H1 (cell line): Measurements from ENCODE around the gene TMBIM4. TPM values are rescaled to one million over a fixed set of nuclear protein-coding genes. Genes with fewer than 3 reads are reported as not detected.

ENCODE experiments used
- CTCF ChIA-PET: fragments of 300-600 bp; sonication (Branson Sonifier 250); formaldehyde crosslinking; loops from one replicate; lab custom pipeline; 2021; ENCODE audit not compliant: partially characterized antibody; lab: Charles Lee
- POLR2A ChIA-PET: fragments of 300-600 bp; sonication (Branson Sonifier 250); formaldehyde crosslinking; loops from one replicate; lab custom pipeline; 2021; ENCODE audit warnings: inconsistent platforms; ENCODE audit not compliant: partially characterized antibody; lab: Charles Lee
- DNase-seq, 2 experiments: peaks; one replicate each; pipeline versions ENCODE4 v3.0.0 to v3.0.0-alpha.2; 2010 to 2022; ENCODE audit warnings: low spot score in 2 of 2, low read depth in 1 of 2, mixed read lengths in 1 of 2
- FAIRE-seq: peaks from 2 replicates; lab custom pipeline; 2011; peaks lifted over from hg19 to GRCh38; lab: Jason Lieb, UNC
- H2AFZ ChIP-seq: 2 replicates; pipeline ENCODE4 v1.8.1; 2012; ENCODE audit warnings: low read length, inconsistent platforms
- H2AK5ac ChIP-seq: 2 replicates; pipeline ENCODE4 v1.6.1; 2013; ENCODE audit warnings: low read depth, low read length
- H2BK120ac ChIP-seq: replicated peaks from 2 replicates; pipeline ENCODE3; 2013; ENCODE audit warnings: low read depth, low read length, inconsistent platforms
- H2BK12ac ChIP-seq: 2 replicates; pipeline ENCODE4 v1.6.1; 2013; ENCODE audit warnings: low read depth, low read length
- H2BK15ac ChIP-seq: 2 replicates; pipeline ENCODE4 v1.6.1; 2013; ENCODE audit warnings: low read length
- H2BK20ac ChIP-seq: 2 replicates; pipeline ENCODE4 v1.6.1; 2013; ENCODE audit warnings: low read length
- H2BK5ac ChIP-seq: 2 replicates; pipeline ENCODE4 v1.6.1; 2013; ENCODE audit warnings: low read depth, low read length
- H3K14ac ChIP-seq: 2 replicates; pipeline ENCODE4 v1.6.1; 2013; ENCODE audit warnings: inconsistent platforms; ENCODE audit not compliant: insufficient read length
- H3K18ac ChIP-seq: 2 replicates; pipeline ENCODE4 v1.6.1; 2013; ENCODE audit warnings: low read length; ENCODE audit errors: extremely low read depth
- H3K23ac ChIP-seq: 2 replicates; pipeline ENCODE4 v1.6.1; 2013; ENCODE audit warnings: inconsistent platforms; ENCODE audit not compliant: insufficient read length
- H3K23me2 ChIP-seq: 2 replicates; pipeline ENCODE4 v1.6.1; 2013; ENCODE audit warnings: low read depth, low read length
- H3K27ac ChIP-seq: 2 replicates; pipeline ENCODE4 v1.6.1; 2011; ENCODE audit warnings: low read depth, low read length, inconsistent platforms
- H3K27me3 ChIP-seq, 4 experiments: replicated peaks in 1 of 4; 1 replicate in 1 of 4; 2 replicates in 3 of 4; pipeline versions ENCODE4 v1.6.1 to v1.8.1; 2011 to 2013; ENCODE audit warnings: low read length in 3 of 4, mild to moderate bottlenecking in 3 of 4, inconsistent platforms in 2 of 4, mixed read lengths in 2 of 4, moderate library complexity in 1 of 4; ENCODE audit not compliant: control insufficient read depth in 3 of 4, insufficient read depth in 3 of 4; ENCODE audit errors: extremely low read depth in 1 of 4
- H3K36me3 ChIP-seq, 4 experiments: 2 replicates each; pipeline versions ENCODE4 v1.6.1 to v1.8.1; 2011 to 2013; ENCODE audit warnings: mild to moderate bottlenecking in 4 of 4, low read length in 3 of 4, moderate library complexity in 2 of 4, control low read depth in 1 of 4, inconsistent platforms in 1 of 4; ENCODE audit not compliant: insufficient read depth in 4 of 4, control insufficient read depth in 2 of 4
- H3K4ac ChIP-seq: replicated peaks from 2 replicates; pipeline ENCODE3; 2013; ENCODE audit warnings: low read length, low read depth, mixed read lengths, inconsistent platforms; ENCODE audit not compliant: insufficient read length
- H3K4me1 ChIP-seq, 4 experiments: replicated peaks in 1 of 4; 1 replicate in 1 of 4; 2 replicates in 3 of 4; pipeline versions ENCODE4 v1.6.1 to v1.8.1; 2011 to 2013; ENCODE audit warnings: low read length in 3 of 4, inconsistent platforms in 2 of 4, mixed read lengths in 1 of 4; ENCODE audit not compliant: insufficient read depth in 4 of 4, control insufficient read depth in 3 of 4
- H3K4me2 ChIP-seq, 2 experiments: 2 replicates each; pipeline versions ENCODE4 v1.6.1 to v1.8.1; 2011 to 2013; ENCODE audit warnings: low read depth in 2 of 2, low read length in 2 of 2, control low read depth in 1 of 2, inconsistent platforms in 1 of 2, mild to moderate bottlenecking in 1 of 2; ENCODE audit not compliant: insufficient read depth in 1 of 2
- H3K4me3 ChIP-seq, 4 experiments: fragments of 200-600, 300-600 bp in 1 of 4; sonication (generic), shearing (Covaris generic), sonication (Bioruptor Twin) in 1 of 4; 2 replicates each; pipeline versions ENCODE4 v1.5.1 to v1.8.1; 2011 to 2016; ENCODE audit warnings: low read length in 4 of 4, low read depth in 3 of 4, control low read depth in 2 of 4, inconsistent platforms in 2 of 4, mild to moderate bottlenecking in 2 of 4, mixed read lengths in 1 of 4, moderate library complexity in 1 of 4; ENCODE audit not compliant: insufficient read depth in 2 of 4; ENCODE audit errors: extremely low read depth in 1 of 4
- H3K56ac ChIP-seq: replicated peaks from 2 replicates; pipeline ENCODE3; 2013; ENCODE audit warnings: low read depth, mild to moderate bottlenecking, mixed read lengths, low read length, inconsistent platforms; ENCODE audit not compliant: insufficient read length
- H3K79me1 ChIP-seq: 2 replicates; pipeline ENCODE4 v1.6.1; 2013; ENCODE audit warnings: low read depth, low read length, control low read depth
- H3K79me2 ChIP-seq, 2 experiments: 2 replicates each; pipeline versions ENCODE4 v1.6.1 to v1.8.1; 2012 to 2013; ENCODE audit warnings: low read length in 2 of 2, mild to moderate bottlenecking in 2 of 2, inconsistent platforms in 1 of 2; ENCODE audit not compliant: insufficient read depth in 2 of 2, control insufficient read depth in 1 of 2
- H3K9ac ChIP-seq, 4 experiments: replicated peaks in 1 of 4; 1 replicate in 1 of 4; 2 replicates in 3 of 4; pipeline versions ENCODE4 v1.6.1 to v1.8.1; 2011 to 2013; ENCODE audit warnings: low read depth in 3 of 4, low read length in 3 of 4, control low read depth in 2 of 4, mild to moderate bottlenecking in 2 of 4, moderate library complexity in 2 of 4, inconsistent platforms in 1 of 4; ENCODE audit errors: extremely low read depth in 1 of 4
- H3K9me3 ChIP-seq, 2 experiments: 2 replicates each; pipeline versions ENCODE4 v1.6.1 to v1.8.1; 2012 to 2013; ENCODE audit warnings: mild to moderate bottlenecking in 2 of 2, moderate library complexity in 2 of 2, control low read depth in 1 of 2, inconsistent platforms in 1 of 2, low read depth in 1 of 2, low read length in 1 of 2, mixed read lengths in 1 of 2; ENCODE audit not compliant: insufficient read depth in 2 of 2
- H4K20me1 ChIP-seq, 2 experiments: replicated peaks in 1 of 2; 2 replicates each; pipeline versions ENCODE3 to v1.8.1; 2011 to 2013; ENCODE audit warnings: inconsistent platforms in 2 of 2, low read length in 2 of 2, mild to moderate bottlenecking in 1 of 2; ENCODE audit not compliant: insufficient read depth in 2 of 2, control insufficient read depth in 1 of 2
- H4K5ac ChIP-seq: 2 replicates; pipeline ENCODE4 v1.6.1; 2013; ENCODE audit warnings: low read length, low read depth, mixed read lengths, inconsistent platforms; ENCODE audit not compliant: insufficient read length
- H4K8ac ChIP-seq: 2 replicates; pipeline ENCODE4 v1.8.0; 2013; ENCODE audit warnings: mild to moderate bottlenecking, moderate library complexity, low read length, inconsistent platforms; ENCODE audit not compliant: insufficient read depth; ENCODE audit errors: extremely low read depth
- H4K91ac ChIP-seq: replicated peaks from 2 replicates; pipeline ENCODE3; 2013; ENCODE audit warnings: low read length, mixed read lengths, inconsistent platforms; ENCODE audit not compliant: insufficient read length
- BACH1 ChIP-seq: IDR thresholded peaks from 2 replicates; pipeline ENCODE4 v1.6.1; 2012; ENCODE audit warnings: low read length, improper control_type of control experiment
- BRCA1 ChIP-seq: IDR thresholded peaks from 2 replicates; pipeline ENCODE4 v1.6.1; 2012; ENCODE audit warnings: low read depth, low read length, improper control_type of control experiment
- CBX8 ChIP-seq: fragments of 300-800, 300-1000 bp; sonication (generic); IDR thresholded peaks from 2 replicates; pipeline ENCODE4 v1.7.1; 2016; ENCODE audit warnings: low read depth, low read length, borderline replicate concordance
- CTBP2 ChIP-seq: IDR thresholded peaks from 2 replicates; pipeline ENCODE4 v1.7.0; 2011; ENCODE audit warnings: borderline replicate concordance, mild to moderate bottlenecking, moderate library complexity, mixed read lengths, low read length; ENCODE audit not compliant: insufficient read depth, insufficient read length
- EGR1 ChIP-seq: IDR thresholded peaks from 2 replicates; pipeline ENCODE4 v1.6.1; 2011; ENCODE audit warnings: low read depth, low read length, borderline replicate concordance
- HDAC6 ChIP-seq: IDR thresholded peaks from one replicate; pipeline ENCODE4 v1.7.1; 2012; ENCODE audit warnings: low read depth, mild to moderate bottlenecking, inconsistent platforms, low read length, moderate library complexity
- JUND ChIP-seq: IDR thresholded peaks from 2 replicates; pipeline ENCODE4 v1.6.1; 2011; ENCODE audit warnings: mild to moderate bottlenecking, improper control_type of control experiment, low read length
- PHF8 ChIP-seq: fragments of 200-600 bp; sonication (generic); conservative IDR thresholded peaks from 2 replicates; pipeline ENCODE4 v1.7.1; 2012; ENCODE audit warnings: low read depth, mild to moderate bottlenecking, inconsistent platforms, low read length, moderate library complexity
- SAP30 ChIP-seq: fragments of 300-600 bp; sonication (generic); IDR thresholded peaks from 2 replicates; pipeline ENCODE4 v1.7.1; 2012; ENCODE audit warnings: low read length, moderate library complexity, mild to moderate bottlenecking, inconsistent platforms; ENCODE audit not compliant: insufficient read depth, insufficient replicate concordance
- TAF7 ChIP-seq: optimal IDR thresholded peaks from 2 replicates; pipeline ENCODE3; 2011; ENCODE audit warnings: low read depth, mild to moderate bottlenecking, inconsistent platforms, low read length, moderate library complexity, borderline replicate concordance
- TEAD4 ChIP-seq: IDR thresholded peaks from 2 replicates; pipeline ENCODE4 v1.6.1; 2012; ENCODE audit warnings: low read depth, low read length, inconsistent platforms, mixed read lengths
- ZNF274 ChIP-seq: IDR thresholded peaks from 2 replicates; pipeline ENCODE4 v1.7.0; 2012; ENCODE audit warnings: low read length, borderline replicate concordance; ENCODE audit errors: extremely low read depth
- WGBS, 2 experiments: shearing (Covaris generic) in 1 of 2; methylation state at CpG; one replicate each; pipeline versions ENCODE4 v1.1.6 to v1.1.7; 2013 to 2015; ENCODE audit warnings: low lambda C conversion rate in 2 of 2, mixed read lengths in 2 of 2, inconsistent platforms in 1 of 2, low coverage in 1 of 2, missing lambda C conversion rate in 1 of 2; ENCODE audit not compliant: insufficient replicate concordance in 2 of 2, insufficient coverage in 1 of 2, insufficient read length in 1 of 2; ENCODE audit errors: extremely low coverage in 1 of 2, missing lambda C conversion rate in 1 of 2; 5-methylcytosine and 5-hydroxymethylcytosine counted together
- polyA plus RNA-seq, 7 experiments: library from polyadenylated mRNA; depleted of rRNA in 3 of 7; stranded (reverse) in 5 of 7; unstranded in 2 of 7; fragments of >200 nt in 5 of 7; fragments of 200-250 nt in 2 of 7; gene quantifications; 1 replicate in 5 of 7; 2 replicates in 1 of 7; 4 replicates in 1 of 7; pipeline versions ENCODE4 v1.2.1 to v1.2.3, GENCODE V29; 2011 to 2013; ENCODE audit warnings: missing spikeins in 2 of 7, mixed read lengths in 2 of 7
- total RNA-seq: library from RNA; stranded (reverse); fragmentation: NEBNext Ultra II Directional; extraction: Animal tissue kit (Norgen Biotek cat#: 25700); gene quantifications from 2 replicates; pipeline ENCODE4 v1.2.1, GENCODE V29; 2021

Gene TMBIM4
- total and polyA plus RNA-seq, 2 of the 8 experiments (the other 6 are each of a cell fraction or from before 2014, with no cell fraction given), result 12.8 to 46.6 TPM

GRCh38 chr12:66176105-66176900 lies 6.5 kb upstream of the TMBIM4 start:
- TF ChIP-seq TAF7, result no peak
- no peak for TF ChIP-seq ZNF274
- no peak for TF ChIP-seq CTBP2
- no peak for TF ChIP-seq PHF8
- no peak for TF ChIP-seq SAP30
- TF ChIP-seq BRCA1, result no peak
- TF ChIP-seq EGR1, result no peak
- no peak for TF ChIP-seq CBX8
- TF ChIP-seq JUND, result no peak
- TF ChIP-seq TEAD4, result no peak
- no peak for TF ChIP-seq HDAC6
- no peak for TF ChIP-seq BACH1
- no peak overlapping the region for H2BK5ac ChIP-seq
- no peaks in the 10 kb centered on the region; a peak in 1 of 8 replicates for H3K36me3 ChIP-seq
- no peaks in the 10 kb centered on the region for H3K79me2 ChIP-seq
- H3K56ac ChIP-seq, result no peak overlapping the region
- no peak overlapping the region for H2BK12ac ChIP-seq
- POLR2A ChIA-PET, result interaction anchor here (1.5 kb wide), 1 partner anchor 11 kb away, joined by 4 read pairs; no protein-coding TSS in a partner anchor
- H3K9ac ChIP-seq, result no peak overlapping the region
- no peak overlapping the region for H2BK20ac ChIP-seq
- H3K23ac ChIP-seq, result no peak overlapping the region
- H3K27ac ChIP-seq, result no peak overlapping the region
- H2AK5ac ChIP-seq, result no peak overlapping the region
- WGBS, 2 experiments, result 85% methylated on average over 1 of the region's 1 CpG; no CpG with 5 or more reads in 1 of the 2 experiments
- FAIRE-seq (no peak), DNase-seq (no peak)
- no peak overlapping the region for H3K18ac ChIP-seq
- no peak overlapping the region for H3K14ac ChIP-seq
- H2AFZ ChIP-seq, result no peak overlapping the region
- no peaks in the 10 kb centered on the region for H3K23me2 ChIP-seq
- no peak overlapping the region for H4K91ac ChIP-seq
- no peak overlapping the region for H2BK15ac ChIP-seq
- no peaks in the 10 kb centered on the region for H3K79me1 ChIP-seq
- H3K4me2 ChIP-seq, result no peak overlapping the region
- no peaks in the 10 kb centered on the region for H4K20me1 ChIP-seq
- no peak overlapping the region for H3K4me3 ChIP-seq
- H4K5ac ChIP-seq, result no peak overlapping the region
- no peaks in the 10 kb centered on the region for H3K27me3 ChIP-seq
- no peaks in the 10 kb centered on the region for H3K4me1 ChIP-seq
- peaks cover 0 to 13% of the 10 kb centered on the region in 2 experiments; a peak in 1 of 4 replicates for H3K9me3 ChIP-seq
- CTCF ChIA-PET, result interaction anchor here (0.7 kb wide), 1 partner anchor 39 kb away, joined by 3 read pairs; no protein-coding TSS in a partner anchor
- H2BK120ac ChIP-seq, result no peak overlapping the region
- H4K8ac ChIP-seq, result no peak overlapping the region
- no peak overlapping the region for H3K4ac ChIP-seq
